Measurements from ENCODE around the gene TMEM258.

GRCh38 chr11:61765550-61766253, 26.7 kb downstream of the TMEM258 start:
- TF ChIP-seq CTCF (IDR thresholded peaks at IDR 0.05) (no peak), POLR2A (IDR thresholded peaks at IDR 0.05) (no peak)
